GM12892 (cell line): ENCODE measurements around the gene ACTL7A.

Experiments
- DNase-seq: peaks from one replicate; pipeline ENCODE4 v3.0.0; 2011; ENCODE audit not compliant: insufficient read length
- FAIRE-seq: peaks from 2 replicates; lab custom pipeline; 2011; peaks lifted over from hg19 to GRCh38; lab: Jason Lieb, UNC
- POLR2A ChIP-seq: IDR thresholded peaks from 2 replicates; pipeline ENCODE4 v1.6.1; 2011; ENCODE audit warnings: low read depth, low read length, control low read depth
- POLR2AphosphoS5 ChIP-seq: IDR thresholded peaks from 2 replicates; pipeline ENCODE4 v1.6.1; 2011; ENCODE audit warnings: low read depth, low read length, control low read depth
- TAF1 ChIP-seq: IDR thresholded peaks from 2 replicates; pipeline ENCODE4 v1.6.1; 2011; ENCODE audit warnings: low read depth, mild to moderate bottlenecking, control low read depth, low read length, borderline replicate concordance

Gene ACTL7A

GRCh38 chr9:108865037-108865436 lies 3.0 kb downstream of the ACTL7A start:
- FAIRE-seq, result no peak
- no peak for TF ChIP-seq TAF1
- no peak for TF ChIP-seq POLR2AphosphoS5
- no peak for TF ChIP-seq POLR2A
- no peak for DNase-seq

- DNase-seq (no peak), FAIRE-seq (no peak)
- TF ChIP-seq POLR2A (no peak), TAF1 (no peak), POLR2AphosphoS5 (no peak)
Observed at GRCh38 chr9:108866001-108866420, 3.9 kb downstream of the ACTL7A start.

GRCh38 chr9:108867116-108867515 lies 5.0 kb downstream of the ACTL7A start:
- DNase-seq (no peak), FAIRE-seq (no peak)
- TF ChIP-seq POLR2A (no peak), TAF1 (no peak), POLR2AphosphoS5 (no peak)

- TF ChIP-seq POLR2A (no peak), TAF1 (no peak), POLR2AphosphoS5 (no peak)
- no peak for FAIRE-seq
- DNase-seq, result no peak
Observed at GRCh38 chr9:108867829-108868228, 5.8 kb downstream of the ACTL7A start.

GRCh38 chr9:108869092-108869725 lies 7.1 kb downstream of the ACTL7A start:
- DNase-seq (no peak), FAIRE-seq (no peak)
- TF ChIP-seq TAF1, result no peak
- TF ChIP-seq POLR2AphosphoS5, result no peak
- no peak for TF ChIP-seq POLR2A

GRCh38 chr9:108874058-108874788 lies 12.2 kb downstream of the ACTL7A start:
- DNase-seq, result no peak
- FAIRE-seq, result no peak
- TF ChIP-seq POLR2A (no peak), TAF1 (no peak), POLR2AphosphoS5 (no peak)

- DNase-seq (no peak), FAIRE-seq (no peak)
- TF ChIP-seq POLR2AphosphoS5 (no peak), POLR2A (no peak), TAF1 (no peak)
Observed at GRCh38 chr9:108876425-108876824, 14.4 kb downstream of the ACTL7A start.

- no peak for FAIRE-seq
- no peak for DNase-seq
- no peak for TF ChIP-seq TAF1
- no peak for TF ChIP-seq POLR2A
- TF ChIP-seq POLR2AphosphoS5, result no peak
Observed at GRCh38 chr9:108877524-108877923, 15.5 kb downstream of the ACTL7A start.

GRCh38 chr9:108880738-108881316 lies 18.8 kb downstream of the ACTL7A start:
- DNase-seq, result no peak
- FAIRE-seq, result no peak
- TF ChIP-seq POLR2AphosphoS5 (no peak), POLR2A (no peak), TAF1 (no peak)

- FAIRE-seq (no peak), DNase-seq (no peak)
- TF ChIP-seq POLR2A (no peak), POLR2AphosphoS5 (no peak), TAF1 (no peak)
Observed at GRCh38 chr9:108882052-108882888, 20.2 kb downstream of the ACTL7A start.

- DNase-seq, result no peak
- FAIRE-seq, result no peak
- TF ChIP-seq POLR2AphosphoS5, result no peak
- TF ChIP-seq POLR2A, result no peak
- no peak for TF ChIP-seq TAF1
Observed at GRCh38 chr9:108883085-108883484, 21.0 kb downstream of the ACTL7A start.
